B cell (primary cell): ENCODE results near the gene ARL3. TPM values are rescaled to one million over a fixed set of nuclear protein-coding genes. Genes with fewer than 3 reads are reported as not detected.

Source experiments
- ATAC-seq: fragments of 200-7000 bp; cut with Tn5 transposase; one replicate; pipeline ENCODE4 v1.10.0; 2021; ENCODE audit warnings: low read depth, mild to moderate bottlenecking, moderate number of reproducible peaks, moderate library complexity
- CTCF ChIA-PET: fragments of 350-600 bp; sonication (Branson Sonifier 250); formaldehyde crosslinking; loops from one replicate; lab custom pipeline; 2021; ENCODE audit warnings: antibody characterized with exemption, inconsistent platforms; lab: Charles Lee
- POLR2A ChIA-PET: fragments of 350-600 bp; sonication (Branson Sonifier 250); formaldehyde crosslinking; loops from one replicate; lab custom pipeline; 2021; ENCODE audit warnings: antibody characterized with exemption; lab: Charles Lee
- DNase-seq: peaks from one replicate; pipeline ENCODE4 v3.0.0; 2013
- H2AFZ ChIP-seq: 2 replicates; pipeline ENCODE4 v1.6.1; 2012; ENCODE audit warnings: mild to moderate bottlenecking, low read depth, low read length; ENCODE audit not compliant: insufficient read depth, poor library complexity, severe bottlenecking
- H3K27ac ChIP-seq, 2 donors: 1 replicate in 1 of 2; 2 replicates in 1 of 2; pipeline ENCODE4 v1.5.1; 2012 to 2013; ENCODE audit warnings: low read length in 2 of 2, mild to moderate bottlenecking in 2 of 2, moderate library complexity in 1 of 2
- H3K27me3 ChIP-seq, 4 experiments: fragments of 200-600 bp in 1 of 4; sonication (generic) in 1 of 4; replicated peaks in 1 of 4; 1 replicate in 2 of 4; 2 replicates in 2 of 4; pipeline versions ENCODE4 v1.6.1 to v1.7.0; 2013 to 2016; ENCODE audit warnings: low read length in 3 of 4, mild to moderate bottlenecking in 2 of 4, mixed read lengths in 1 of 4, moderate library complexity in 1 of 4; ENCODE audit not compliant: insufficient read depth in 4 of 4, control insufficient read depth in 3 of 4; ENCODE audit errors: control extremely low read depth in 1 of 4
- H3K36me3 ChIP-seq, 2 experiments: replicated peaks in 1 of 2; 1 replicate in 1 of 2; 2 replicates in 1 of 2; pipeline versions ENCODE4 v1.6.1 to v1.7.1; 2013; ENCODE audit warnings: low read length in 1 of 2; ENCODE audit not compliant: insufficient read depth in 2 of 2, control insufficient read depth in 1 of 2; ENCODE audit errors: control extremely low read depth in 1 of 2, extremely low read depth in 1 of 2
- H3K4me1 ChIP-seq, 2 donors: fragments of 200-600 bp in 1 of 2; sonication (generic) in 1 of 2; 1 replicate in 1 of 2; 2 replicates in 1 of 2; pipeline versions ENCODE4 v1.5.1 to v1.6.1; 2013 to 2017; ENCODE audit warnings: low read length in 2 of 2; ENCODE audit not compliant: control insufficient read depth in 2 of 2, insufficient read depth in 2 of 2
- H3K4me2 ChIP-seq: replicated peaks from 2 replicates; pipeline ENCODE3; 2012; ENCODE audit warnings: mild to moderate bottlenecking, low read depth, low read length; ENCODE audit not compliant: poor library complexity, severe bottlenecking
- H3K4me3 ChIP-seq, 5 experiments: fragments of 200-600 bp in 1 of 5; sonication (generic) in 1 of 5; 1 replicate in 3 of 5; 2 replicates in 2 of 5; pipeline versions ENCODE4 v1.5.1 to v1.7.0; 2011 to 2016; ENCODE audit warnings: low read length in 4 of 5, mild to moderate bottlenecking in 4 of 5, low read depth in 2 of 5, control low read depth in 1 of 5, moderate library complexity in 1 of 5; ENCODE audit not compliant: insufficient read depth in 1 of 5; ENCODE audit errors: control extremely low read depth in 1 of 5, extremely low read depth in 1 of 5
- H3K79me2 ChIP-seq: fragments of 200-600 bp; sonication (generic); one replicate; pipeline ENCODE4 v1.6.0; 2016; ENCODE audit warnings: low read length; ENCODE audit not compliant: control insufficient read depth, insufficient read depth
- H3K9ac ChIP-seq: fragments of 200-600 bp; sonication (generic); 2 replicates; pipeline ENCODE4 v1.6.1; 2017; ENCODE audit warnings: mild to moderate bottlenecking, low read length, moderate library complexity
- H3K9me3 ChIP-seq, 3 donors: one replicate each; pipeline versions ENCODE4 v1.6.1 to v1.7.1; 2013; ENCODE audit warnings: low read length in 2 of 3; ENCODE audit not compliant: control insufficient read depth in 2 of 3, insufficient read depth in 1 of 3; ENCODE audit errors: control extremely low read depth in 1 of 3
- H4K20me1 ChIP-seq: 2 replicates; pipeline ENCODE4 v1.6.0; 2012; ENCODE audit warnings: mild to moderate bottlenecking, low read length; ENCODE audit not compliant: insufficient read depth, control insufficient read depth, poor library complexity, severe bottlenecking
- H3K27ac Mint-ChIP-seq: one replicate; pipeline ENCODE4 v1.8.0; 2021; ENCODE audit warnings: mixed read lengths
- H3K27me3 Mint-ChIP-seq: one replicate; pipeline ENCODE4 v1.8.0; 2021; ENCODE audit warnings: mixed read lengths
- H3K4me1 Mint-ChIP-seq: one replicate; pipeline ENCODE4 v1.8.0; 2021; ENCODE audit warnings: mixed read lengths
- H3K4me3 Mint-ChIP-seq: one replicate; pipeline ENCODE4 v1.8.0; 2021; ENCODE audit warnings: mixed read lengths
- H3K9me3 Mint-ChIP-seq: one replicate; pipeline ENCODE4 v1.8.0; 2022; ENCODE audit warnings: mixed read lengths; ENCODE audit not compliant: insufficient read depth
- CTCF ChIP-seq: fragments of 200-600 bp; IDR thresholded peaks from one replicate; pipeline ENCODE4 v1.8.0; 2022; ENCODE audit warnings: antibody characterized with exemption, mild to moderate bottlenecking
- EZH2 ChIP-seq: IDR thresholded peaks from 2 replicates; pipeline ENCODE4 v1.6.1; 2012; ENCODE audit warnings: borderline replicate concordance, low read depth, mild to moderate bottlenecking, moderate library complexity, low read length; ENCODE audit not compliant: insufficient read depth, poor library complexity, severe bottlenecking
- WGBS: methylation state at CpG from one replicate; pipeline ENCODE4 v1.1.5; 2013; ENCODE audit warnings: missing lambda C conversion rate; ENCODE audit not compliant: insufficient coverage; 5-methylcytosine and 5-hydroxymethylcytosine counted together
- intact Hi-C: fragments of 100-400 bp; cut with micrococcal nuclease; formaldehyde crosslinking; loops from one replicate; pipeline ENCODE4 v1.10.0; 2022
- polyA plus RNA-seq: library from polyadenylated mRNA; depleted of rRNA; stranded (reverse); fragments of >200 nt; gene quantifications from 2 replicates; pipeline ENCODE4 v1.2.3, GENCODE V29; 2012
- total RNA-seq, 2 donors: library from RNA; stranded (reverse); fragments of 120-200 nt in 1 of 2; gene quantifications; 1 replicate in 1 of 2; 2 replicates in 1 of 2; pipeline versions ENCODE4 v1.2.3 to v1.2.4, GENCODE V29; 2013 to 2022

ARL3 gene
- total and polyA plus RNA-seq, 2 donors (not counting 1 experiment from before 2014, with no cell fraction given): 0.91 to 5.5 TPM

DNA sequence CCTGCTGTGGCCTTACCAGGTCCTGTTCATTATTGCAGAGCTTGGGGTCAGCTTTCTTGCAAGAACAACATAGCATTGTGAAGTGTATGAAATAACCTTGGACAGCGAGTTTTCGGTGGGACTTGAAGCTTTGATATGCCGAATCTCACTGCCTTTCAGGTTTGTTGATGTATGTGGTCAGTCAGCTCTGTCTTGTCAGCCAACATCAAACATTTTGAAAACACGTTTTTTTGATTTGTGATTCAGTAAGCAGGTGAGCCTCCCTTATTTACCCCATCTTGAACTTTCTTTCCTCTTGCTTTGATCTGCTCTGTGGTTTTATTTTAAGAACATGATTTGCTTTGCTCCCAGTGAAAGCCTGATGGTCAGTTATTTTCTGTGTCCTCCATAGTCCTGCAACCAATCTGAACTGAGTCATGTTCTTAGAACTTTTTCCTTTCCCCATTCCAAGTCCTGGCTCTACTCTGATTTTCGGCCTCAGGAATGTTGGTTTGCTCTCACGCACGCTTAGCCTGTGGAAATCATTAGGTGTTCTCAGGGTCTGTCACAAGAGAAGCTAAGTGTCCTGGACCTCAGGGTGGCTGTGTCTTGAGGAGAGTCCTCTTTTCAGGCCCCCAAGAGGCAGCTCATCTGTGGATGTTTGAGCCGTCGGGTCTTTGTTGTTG lies 38.2 kb upstream of the ARL3 start:
- POLR2A ChIA-PET: no interaction called here
- CTCF ChIA-PET: interaction anchor here (0.6 to 1.4 kb wide), 5 partner anchors 14 to 492 kb away, joined by 3 to 9 read pairs (median 5); no protein-coding TSS in a partner anchor
- no peak overlapping the region for H3K4me2 ChIP-seq
- H3K27me3 ChIP-seq: no peaks in the 10 kb centered on the region
- H3K9me3 Mint-ChIP-seq: no peaks in the 10 kb centered on the region
- H3K9ac ChIP-seq: no peak overlapping the region
- H3K27ac ChIP-seq: no peak overlapping the region
- ATAC-seq: no peak
- peaks cover 0 to 8% of the 10 kb centered on the region in 2 donors for H3K4me1 ChIP-seq
- no peak overlapping the region for H2AFZ ChIP-seq
- no peak for DNase-seq
- no peak for TF ChIP-seq CTCF
- TF ChIP-seq EZH2: no peak
- H3K36me3 ChIP-seq: peaks cover 4 to 13% of the 10 kb centered on the region in 2 experiments
- H3K4me3 Mint-ChIP-seq: no peak overlapping the region
- intact Hi-C loops: no loop called here
- H3K27ac Mint-ChIP-seq: no peak overlapping the region
- H3K9me3 ChIP-seq: no peaks in the 10 kb centered on the region
- no peak overlapping the region for H3K4me3 ChIP-seq
- peaks cover 98% of the 10 kb centered on the region for H3K79me2 ChIP-seq
- no peaks in the 10 kb centered on the region for H3K27me3 Mint-ChIP-seq
- H4K20me1 ChIP-seq: peaks cover 63% of the 10 kb centered on the region
- 100% methylated on average over 3 of the region's 9 CpGs for WGBS
- H3K4me1 Mint-ChIP-seq: peaks cover 42% of the 10 kb centered on the region

GRCh38 chr10:102745157-102745556 lies 31.0 kb upstream of the ARL3 start:
- Mint-ChIP-seq H3K9me3 (no peaks in the 10 kb centered on the region), H3K4me1 (peaks cover 42% of the 10 kb centered on the region), H3K27ac (peak overlapping the region; percentile 26), H3K4me3 (peak overlapping the region; percentile 89), H3K27me3 (no peaks in the 10 kb centered on the region)
- peaks cover 24 to 25% of the 10 kb centered on the region in 2 donors for H3K4me1 ChIP-seq
- POLR2A ChIA-PET: interaction anchor here (1.0 kb wide), 1 partner anchor 67 kb away, joined by 3 read pairs; no protein-coding TSS in a partner anchor
- TF ChIP-seq EZH2 (no peak), CTCF (no peak)
- peaks cover 64% of the 10 kb centered on the region for H3K79me2 ChIP-seq
- peak overlapping the region in 4 of 5 experiments; percentile 70 to 96 (median 83) for H3K4me3 ChIP-seq
- CTCF ChIA-PET: interaction anchor here (3.7 kb wide), 1 partner anchor 31 kb away, joined by 14 read pairs; the partner anchor contains the start of genes ARL3 and SFXN2
- no peak overlapping the region for H3K27ac ChIP-seq
- ATAC-seq (no peak), DNase-seq (no peak)
- WGBS: no CpG with 5 or more reads among the region's 4 CpGs
- peak overlapping the region; percentile 87 for H3K9ac ChIP-seq
- H4K20me1 ChIP-seq: peaks cover 10% of the 10 kb centered on the region
- no peak overlapping the region for H2AFZ ChIP-seq
- H3K27me3 ChIP-seq: peaks cover 0 to 2% (median 0%) of the 10 kb centered on the region in 4 experiments
- intact Hi-C loops: loop anchor here (10.0 kb wide), 2 partner anchors 50 to 620 kb away; partner anchors contain the start of gene TAF5
- peak overlapping the region; percentile 85 for H3K4me2 ChIP-seq
- H3K36me3 ChIP-seq: peaks cover 2 to 6% of the 10 kb centered on the region in 2 experiments
- H3K9me3 ChIP-seq: no peaks in the 10 kb centered on the region
